GM18526 (cell line): Measurements from ENCODE around the gene OLFML1.
A peak's percentile ranks its signal among the peaks of the same experiment; 100 is the strongest.

ENCODE experiments used
- POLR2A ChIP-seq: IDR thresholded peaks from 3 replicates; pipeline ENCODE4 v1.6.1; 2011; ENCODE audit not compliant: insufficient read length; ENCODE audit errors: extremely low read depth

The OLFML1 gene

GRCh38 chr11:7516475-7516874 is 31.2 kb downstream of the OLFML1 start:
- TF ChIP-seq POLR2A: no peak

- TF ChIP-seq POLR2A: no peak
These were observed 33.7 kb downstream of the OLFML1 start for GRCh38 chr11:7518811-7519562.

GRCh38 chr11:7520011-7520942 is 35.0 kb downstream of the OLFML1 start:
- peak; percentile 31 for TF ChIP-seq POLR2A

- TF ChIP-seq POLR2A: no peak
These were observed 35.7 kb downstream of the OLFML1 start for GRCh38 chr11:7520981-7521487.

- TF ChIP-seq POLR2A: no peak
These were observed 36.8 kb downstream of the OLFML1 start for GRCh38 chr11:7522121-7522520.

GRCh38 chr11:7522546-7522945 is 37.2 kb downstream of the OLFML1 start:
- TF ChIP-seq POLR2A: no peak

GRCh38 chr11:7523416-7524210 is 38.3 kb downstream of the OLFML1 start:
- TF ChIP-seq POLR2A: no peak

- no peak for TF ChIP-seq POLR2A
These were observed 39.3 kb downstream of the OLFML1 start for GRCh38 chr11:7524462-7525235.

- no peak for TF ChIP-seq POLR2A
These were observed 40.1 kb downstream of the OLFML1 start for GRCh38 chr11:7525424-7525823.

- TF ChIP-seq POLR2A: no peak
These were observed 41.7 kb downstream of the OLFML1 start for GRCh38 chr11:7527029-7527428.

GRCh38 chr11:7528514-7529049 is 43.3 kb downstream of the OLFML1 start:
- no peak for TF ChIP-seq POLR2A

GRCh38 chr11:7530013-7530640 is 44.8 kb downstream of the OLFML1 start:
- TF ChIP-seq POLR2A: no peak

GRCh38 chr11:7531011-7531410 is 45.7 kb downstream of the OLFML1 start:
- TF ChIP-seq POLR2A: no peak

- no peak for TF ChIP-seq POLR2A
These were observed 47.3 kb downstream of the OLFML1 start for GRCh38 chr11:7532405-7533145.
